Measurements from ENCODE around the gene TRIM66.

TRIM66 gene

DNA sequence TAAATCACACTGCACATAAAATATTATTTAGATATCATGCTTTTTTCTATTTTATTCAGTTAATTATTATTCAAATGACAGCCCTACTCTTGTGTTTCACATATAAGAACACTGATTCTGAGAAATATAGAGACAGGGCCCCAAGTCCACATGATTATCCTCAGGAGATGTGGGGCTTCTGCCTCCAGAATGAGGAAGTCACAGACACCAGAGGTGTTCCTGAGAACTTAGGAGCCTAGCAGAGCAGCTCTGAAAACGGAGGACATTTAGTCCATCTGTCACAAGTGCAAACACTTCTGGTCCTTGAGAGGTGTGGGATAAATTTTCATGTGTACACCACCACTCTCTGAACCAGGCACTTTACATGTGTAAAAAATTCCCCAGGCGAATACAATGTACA is 26.2 kb downstream of the TRIM66 start:
- DNase-seq (ENCODE audit: low read depth, low spot score) = no peak

DNA sequence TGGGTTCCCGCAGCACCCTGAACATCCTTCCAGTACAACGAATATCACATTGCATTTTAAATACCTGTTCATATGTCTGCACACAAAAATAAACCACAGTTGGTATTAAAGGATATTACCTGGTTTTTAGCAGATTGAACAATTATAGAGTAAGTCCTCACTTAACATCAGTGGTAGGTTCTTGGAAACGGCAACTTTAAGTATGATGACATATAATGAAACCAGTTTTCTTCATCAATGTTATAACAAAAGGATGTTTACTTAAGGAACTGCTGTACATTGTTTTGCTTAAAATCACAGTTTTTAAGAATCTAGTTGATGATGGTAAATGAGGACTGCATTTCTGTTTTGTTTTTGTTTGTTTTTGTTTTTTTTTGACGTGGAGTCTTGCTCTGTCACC is 28.0 kb downstream of the TRIM66 start:
- no peak for DNase-seq (ENCODE audit: low read depth, low spot score)

GRCh38 chr11:8652140-8652539 is 30.3 kb downstream of the TRIM66 start:
- DNase-seq (ENCODE audit: low read depth, low spot score) = no peak

DNA sequence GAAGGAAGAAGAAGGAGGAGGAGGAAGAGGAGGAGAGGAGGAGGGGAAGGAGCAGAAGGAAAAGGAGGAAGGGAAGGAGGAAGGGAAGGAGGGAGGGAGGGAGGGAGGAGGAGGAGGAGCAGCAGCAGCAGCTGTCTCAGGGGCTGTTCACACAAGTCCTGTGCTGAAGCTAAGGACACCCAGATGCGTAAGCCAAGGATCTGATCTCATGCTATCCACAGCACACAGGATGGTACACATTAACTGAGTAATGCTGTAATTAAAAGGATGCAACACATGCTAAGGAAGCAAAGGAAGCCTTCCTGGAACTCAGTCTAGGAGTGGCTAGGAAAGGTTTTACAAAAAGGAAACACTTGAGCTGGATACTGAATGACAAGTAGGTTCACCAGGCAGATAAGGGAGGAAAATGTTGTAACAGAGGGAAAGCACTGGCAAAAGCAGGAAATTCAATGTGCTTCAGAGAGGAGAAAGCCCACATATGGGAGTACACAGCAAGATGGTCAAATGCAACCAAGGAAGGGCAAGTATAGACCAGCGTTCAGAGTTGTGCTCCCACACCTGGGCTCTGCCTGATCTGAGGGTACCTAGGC is 32.0 kb downstream of the TRIM66 start:
- no peak for DNase-seq (ENCODE audit: low read depth, low spot score)

- no peak for DNase-seq (ENCODE audit: low read depth, low spot score)
Measured at GRCh38 chr11:8649361-8649760, 33.1 kb downstream of the TRIM66 start.

DNA sequence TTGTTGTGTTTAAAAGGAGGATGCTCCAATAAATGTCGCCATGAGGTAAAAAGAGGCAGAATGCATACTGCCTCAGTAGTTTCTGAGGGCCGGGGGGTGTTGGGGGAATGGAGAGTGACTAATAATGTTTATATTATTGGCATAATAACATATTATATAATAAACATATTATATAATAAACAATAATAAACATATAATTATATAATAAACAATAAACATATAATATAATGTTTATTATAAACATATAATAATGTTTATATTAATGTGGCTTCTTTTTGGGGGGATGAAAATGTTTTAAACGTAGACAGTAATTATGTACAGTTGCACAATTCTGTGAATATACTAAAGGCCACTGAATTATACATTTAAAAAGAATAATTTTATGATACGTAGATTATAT is 35.6 kb downstream of the TRIM66 start:
- no peak for DNase-seq (ENCODE audit: low read depth, low spot score)

DNA sequence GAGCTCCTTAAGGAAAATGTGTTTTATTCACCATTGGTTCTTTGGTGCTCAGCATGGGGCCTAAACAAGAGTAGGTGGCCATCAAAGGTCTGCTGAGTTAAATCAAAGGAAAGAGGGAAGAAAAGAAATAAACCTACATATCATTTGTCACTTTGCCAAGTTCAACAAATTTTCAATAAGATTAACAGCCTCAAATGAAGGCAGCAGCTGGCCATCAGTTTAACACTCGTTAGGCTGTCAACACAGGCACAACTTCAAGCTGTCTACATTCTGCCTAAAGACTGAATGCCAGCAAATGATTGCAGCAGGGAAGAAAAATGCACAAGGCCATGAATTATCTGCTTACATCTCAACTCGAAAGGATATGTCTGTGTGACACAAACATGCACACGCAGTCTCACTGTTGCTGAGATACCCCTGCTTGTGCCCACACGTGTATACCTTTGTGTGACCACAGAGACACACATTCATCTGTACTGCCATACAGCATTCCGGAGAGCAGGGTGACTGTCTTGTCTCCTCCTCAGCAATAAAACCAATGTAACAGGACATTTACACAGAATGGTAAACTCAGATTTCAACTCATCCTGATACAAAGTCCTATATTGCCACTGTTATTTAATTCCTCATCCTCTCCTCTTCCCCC is 40.1 kb downstream of the TRIM66 start:
- DNase-seq (ENCODE audit: low read depth, low spot score) = no peak

DNA sequence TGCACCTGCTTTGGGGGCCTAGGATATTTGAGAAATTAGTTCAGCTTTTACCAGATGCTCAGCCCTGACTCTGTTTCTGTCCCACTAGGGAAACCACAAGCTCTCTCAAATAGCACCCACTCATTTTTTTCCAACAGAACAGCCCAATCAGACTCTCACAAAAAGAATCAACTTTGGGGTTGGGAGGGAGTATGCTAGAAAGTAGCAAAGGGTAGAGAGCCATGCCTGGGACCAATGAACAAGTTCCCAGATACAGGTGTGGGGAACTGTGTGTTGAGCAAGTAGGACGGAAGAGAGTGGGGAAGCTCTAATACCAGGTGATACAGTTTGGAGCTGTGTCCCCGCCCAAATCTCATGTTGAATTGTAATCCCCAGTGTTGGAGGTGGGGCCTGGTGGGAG is 41.1 kb downstream of the TRIM66 start:
- DNase-seq (ENCODE audit: low read depth, low spot score) = no peak

DNA sequence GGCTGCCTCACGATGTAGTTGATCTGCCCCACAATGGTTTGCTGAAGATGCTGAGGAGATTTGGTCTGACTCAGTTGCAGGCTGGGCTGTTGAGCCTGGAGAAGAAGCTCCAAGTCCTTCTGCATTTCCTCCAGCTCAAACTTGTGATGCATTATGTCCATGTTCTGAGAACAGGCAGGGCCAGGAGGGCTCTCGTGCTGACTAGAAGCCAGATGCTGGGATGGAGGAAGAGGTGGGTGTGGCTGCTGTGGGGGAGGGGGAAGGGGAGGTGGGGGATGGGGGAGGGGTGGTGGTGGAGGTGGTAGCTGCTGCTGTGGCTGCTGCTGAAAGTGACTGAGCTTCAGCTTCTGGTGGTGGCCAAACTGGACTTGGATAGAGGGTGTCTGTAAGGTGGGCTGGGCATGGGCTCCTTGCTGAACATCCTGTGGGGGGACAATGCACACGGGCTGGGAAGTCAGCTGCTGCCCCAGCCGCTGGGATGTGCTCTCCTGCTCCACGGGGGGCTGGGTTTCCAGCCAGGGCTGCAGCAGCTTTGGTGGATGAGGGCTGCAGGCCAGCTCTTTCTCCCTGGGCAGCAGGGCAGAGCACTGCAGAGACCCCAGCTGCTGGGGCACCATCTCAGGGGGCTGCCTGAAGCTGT is 42.1 kb downstream of the TRIM66 start:
- DNase-seq (ENCODE audit: low read depth, low spot score) = no peak

DNA sequence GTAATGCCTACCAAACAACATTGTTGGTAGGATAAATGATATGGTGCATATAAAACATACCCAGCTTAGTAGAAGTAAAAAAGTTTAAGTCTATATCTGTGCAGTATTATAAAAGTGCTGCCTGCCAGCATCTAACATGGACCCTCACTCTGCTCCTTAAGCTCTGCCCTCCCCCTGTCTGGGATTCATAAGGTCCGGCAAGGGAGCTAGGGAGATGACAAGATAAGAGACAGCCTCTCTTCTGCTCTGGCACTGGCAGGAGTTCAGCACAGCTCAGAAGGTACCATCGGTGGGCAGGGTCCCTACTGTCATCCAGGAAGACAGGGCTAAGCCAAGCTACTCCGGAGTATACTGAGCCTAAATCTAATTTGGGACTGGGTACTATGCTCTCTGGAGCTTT is 42.8 kb downstream of the TRIM66 start:
- no peak for DNase-seq (ENCODE audit: low read depth, low spot score)

- DNase-seq (ENCODE audit: low read depth, low spot score) = no peak
Measured at GRCh38 chr11:8638300-8638699, 44.2 kb downstream of the TRIM66 start.

- DNase-seq (ENCODE audit: low read depth, low spot score) = no peak
Measured at GRCh38 chr11:8636127-8636526, 46.3 kb downstream of the TRIM66 start.

GRCh38 chr11:8634498-8634897 is 48.0 kb downstream of the TRIM66 start:
- no peak for DNase-seq (ENCODE audit: low read depth, low spot score)

- DNase-seq (ENCODE audit: low read depth, low spot score) = peak; percentile 74
Measured at GRCh38 chr11:8631395-8632118, 50.9 kb downstream of the TRIM66 start.

- DNase-seq (ENCODE audit: low read depth, low spot score) = no peak
Measured at GRCh38 chr11:8624698-8625097, 57.8 kb downstream of the TRIM66 start.

- no peak for DNase-seq (ENCODE audit: low read depth, low spot score)
Measured at GRCh38 chr11:8621147-8621546, 61.3 kb downstream of the TRIM66 start.

DNA sequence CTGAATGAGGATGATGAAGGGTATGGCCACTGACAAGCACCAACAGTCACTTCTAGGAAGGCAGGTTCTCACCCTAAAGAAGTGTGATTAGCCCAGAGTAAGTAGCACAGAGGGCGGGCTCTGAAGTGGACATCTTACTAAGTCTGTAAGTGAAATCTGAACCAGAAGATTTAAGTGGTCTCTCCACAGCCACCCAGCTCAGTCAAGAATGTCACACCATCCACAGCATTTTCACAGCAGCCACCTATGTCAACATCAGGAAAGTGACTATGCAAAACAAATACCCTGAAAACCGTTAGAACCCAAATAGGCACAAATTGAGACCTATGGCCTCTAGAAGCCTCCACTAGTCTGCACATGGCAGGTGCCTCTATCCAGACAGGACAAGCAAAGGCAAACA is 65.4 kb downstream of the TRIM66 start:
- no peak for DNase-seq (ENCODE audit: low read depth, low spot score)

DNA sequence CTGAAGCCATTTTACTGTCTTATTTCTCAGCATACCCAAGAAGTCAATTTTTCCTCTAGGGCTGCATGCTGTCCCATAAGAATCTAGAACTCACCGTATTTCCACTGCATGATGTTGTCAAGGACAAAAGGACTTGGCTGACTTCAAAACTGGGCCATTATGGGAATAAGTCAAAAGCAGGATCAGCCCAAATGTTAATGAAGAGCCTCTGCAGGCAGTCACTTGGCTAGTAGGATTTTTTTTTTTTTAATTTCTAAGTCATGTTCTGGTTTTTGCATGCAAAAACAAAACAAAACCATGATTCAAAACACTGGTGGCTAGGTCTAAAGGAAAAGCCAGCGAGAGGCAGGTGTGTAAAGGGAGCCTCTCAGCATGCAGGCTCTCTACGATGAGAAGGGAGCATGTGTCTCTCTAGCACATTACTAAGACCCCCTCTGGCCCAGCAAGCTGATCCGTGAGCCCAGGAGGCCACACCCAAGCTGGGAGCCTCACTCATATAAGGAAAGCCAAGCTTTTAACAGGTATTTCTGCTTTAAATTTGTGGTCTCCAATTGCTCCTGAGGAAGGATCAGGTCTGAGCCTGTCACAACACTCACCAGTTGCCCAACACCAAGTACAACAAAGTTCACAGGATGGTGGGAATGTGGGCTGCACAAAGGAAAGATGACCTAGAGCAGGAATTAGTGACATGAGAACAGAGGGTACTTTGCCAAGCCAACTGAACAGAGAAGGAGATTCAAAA is 67.0 kb downstream of the TRIM66 start:
- DNase-seq (ENCODE audit: low read depth, low spot score) = no peak

GRCh38 chr11:8614497-8614896 is 68.0 kb downstream of the TRIM66 start:
- no peak for DNase-seq (ENCODE audit: low read depth, low spot score)

GRCh38 chr11:8613036-8613435 is 69.4 kb downstream of the TRIM66 start:
- no peak for DNase-seq (ENCODE audit: low read depth, low spot score)

- DNase-seq (ENCODE audit: low read depth, low spot score) = no peak
Measured at GRCh38 chr11:8612522-8612921, 69.9 kb downstream of the TRIM66 start.

GRCh38 chr11:8610532-8611116 is 71.8 kb downstream of the TRIM66 start:
- DNase-seq (ENCODE audit: low read depth, low spot score) = no peak
